CD14-positive monocyte (primary cell): ENCODE measurements around the gene WDR81. TPM values are rescaled to one million over a fixed set of nuclear protein-coding genes. Genes with fewer than 3 reads are reported as not detected.

ENCODE experiments used
- DNase-seq, 3 donors: peaks; one replicate each; pipeline ENCODE4 v3.0.0-alpha.2; 2011 to 2022
- H2AFZ ChIP-seq: 2 replicates; pipeline ENCODE4 v1.6.0; 2012; ENCODE audit warnings: mild to moderate bottlenecking, low read depth, low read length, inconsistent platforms; ENCODE audit not compliant: insufficient read depth, poor library complexity, severe bottlenecking
- H3K27ac ChIP-seq, 2 donors: 1 replicate in 1 of 2; 2 replicates in 1 of 2; pipeline ENCODE4 v1.5.1; 2012 to 2013; ENCODE audit warnings: low read length in 2 of 2, control low read depth in 1 of 2, inconsistent platforms in 1 of 2, low read depth in 1 of 2, mild to moderate bottlenecking in 1 of 2
- H3K27me3 ChIP-seq, 2 donors: one replicate each; pipeline versions ENCODE4 v1.6.0 to v1.6.1; 2011 to 2013; ENCODE audit warnings: low read length in 2 of 2; ENCODE audit not compliant: control insufficient read depth in 2 of 2, insufficient read depth in 2 of 2
- H3K36me3 ChIP-seq, 2 donors: replicated peaks in 1 of 2; 1 replicate in 1 of 2; 2 replicates in 1 of 2; pipeline versions ENCODE4 v1.5.1 to v1.6.1; 2012 to 2013; ENCODE audit warnings: low read length in 2 of 2, control low read depth in 1 of 2, inconsistent platforms in 1 of 2, mild to moderate bottlenecking in 1 of 2; ENCODE audit not compliant: insufficient read depth in 2 of 2, control insufficient read depth in 1 of 2
- H3K4me1 ChIP-seq, 2 donors: 1 replicate in 1 of 2; 2 replicates in 1 of 2; pipeline versions ENCODE4 v1.5.1 to v1.6.1; 2012 to 2013; ENCODE audit warnings: low read length in 2 of 2, control low read depth in 1 of 2, inconsistent platforms in 1 of 2, mild to moderate bottlenecking in 1 of 2, moderate library complexity in 1 of 2; ENCODE audit not compliant: insufficient read depth in 2 of 2, control insufficient read depth in 1 of 2
- H3K4me2 ChIP-seq: replicated peaks from 2 replicates; pipeline ENCODE3; 2012; ENCODE audit warnings: low read length, moderate library complexity, mild to moderate bottlenecking; ENCODE audit not compliant: poor library complexity, severe bottlenecking; ENCODE audit errors: extremely low read depth
- H3K4me3 ChIP-seq, 3 experiments: fragments of 200-600 bp in 1 of 3; sonication (generic) in 1 of 3; replicated peaks in 1 of 3; 1 replicate in 2 of 3; 2 replicates in 1 of 3; pipeline ENCODE4 v1.5.1; 2011 to 2013; ENCODE audit warnings: low read length in 3 of 3, mild to moderate bottlenecking in 3 of 3, control low read depth in 2 of 3, low read depth in 2 of 3, inconsistent platforms in 1 of 3, moderate library complexity in 1 of 3
- H3K79me2 ChIP-seq: 2 replicates; pipeline ENCODE4 v1.6.0; 2012; ENCODE audit warnings: mild to moderate bottlenecking, control low read depth, inconsistent platforms, low read length, moderate library complexity; ENCODE audit not compliant: insufficient read depth
- H3K9ac ChIP-seq: 2 replicates; pipeline ENCODE4 v1.6.0; 2017; ENCODE audit warnings: low read length, mild to moderate bottlenecking; ENCODE audit not compliant: insufficient read depth, poor library complexity, severe bottlenecking
- H3K9me3 ChIP-seq, 2 donors: replicated peaks in 1 of 2; 1 replicate in 1 of 2; 2 replicates in 1 of 2; pipeline versions ENCODE4 v1.5.1 to v1.6.1; 2012 to 2013; ENCODE audit warnings: low read length in 2 of 2, control low read depth in 1 of 2; ENCODE audit not compliant: control insufficient read depth in 1 of 2, insufficient read depth in 1 of 2
- H4K20me1 ChIP-seq: 2 replicates; pipeline ENCODE4 v1.6.0; 2012; ENCODE audit warnings: mild to moderate bottlenecking, low read length, control low read depth, moderate library complexity; ENCODE audit not compliant: insufficient read depth
- H3K27ac Mint-ChIP-seq, 7 donors: one replicate each; pipeline ENCODE4 v1.8.0; 2020; ENCODE audit warnings: mild to moderate bottlenecking in 7 of 7, mixed read lengths in 7 of 7, moderate library complexity in 6 of 7, inconsistent platforms in 2 of 7
- H3K27me3 Mint-ChIP-seq, 3 donors: one replicate each; pipeline ENCODE4 v1.8.0; 2021 to 2022; ENCODE audit warnings: low read depth in 3 of 3, mild to moderate bottlenecking in 3 of 3, mixed read lengths in 3 of 3, moderate library complexity in 3 of 3, inconsistent platforms in 1 of 3
- H3K36me3 Mint-ChIP-seq, 2 donors: one replicate each; pipeline ENCODE4 v1.8.0; 2020; ENCODE audit warnings: mixed read lengths in 2 of 2, inconsistent platforms in 1 of 2, mild to moderate bottlenecking in 1 of 2
- H3K4me1 Mint-ChIP-seq: one replicate; pipeline ENCODE4 v1.8.0; 2020; ENCODE audit warnings: mild to moderate bottlenecking, mixed read lengths
- H3K4me3 Mint-ChIP-seq, 2 donors: one replicate each; pipeline ENCODE4 v1.8.0; 2020; ENCODE audit warnings: mild to moderate bottlenecking in 2 of 2, mixed read lengths in 2 of 2, moderate library complexity in 1 of 2
- H3K9me3 Mint-ChIP-seq, 7 donors: one replicate each; pipeline ENCODE4 v1.8.0; 2020 to 2022; ENCODE audit warnings: mixed read lengths in 7 of 7, mild to moderate bottlenecking in 6 of 7, moderate library complexity in 6 of 7, inconsistent platforms in 2 of 7
- WGBS: methylation state at CpG from one replicate; pipeline ENCODE4 v1.1.5; 2013; ENCODE audit warnings: missing lambda C conversion rate; ENCODE audit not compliant: insufficient coverage; 5-methylcytosine and 5-hydroxymethylcytosine counted together
- intact Hi-C, 2 donors: fragments of 100-400 bp; cut with micrococcal nuclease; formaldehyde crosslinking; loops; one replicate each; pipeline versions ENCODE4 v1.15.0 to v1.15.1; 2023
- polyA plus RNA-seq, 3 donors: library from polyadenylated mRNA; depleted of rRNA in 1 of 3; unstranded in 2 of 3; stranded (reverse) in 1 of 3; fragments of 300-500 nt in 2 of 3; fragments of >200 nt in 1 of 3; fragmentation: Illumina TruSeq in 2 of 3; gene quantifications; 1 replicate in 2 of 3; 2 replicates in 1 of 3; pipeline ENCODE4 v1.2.3, GENCODE V29; 2012 to 2021
- TF ChIP-seq, protein P1 (sequence below): fragments of 200-600 bp; IDR thresholded peaks from one replicate; pipeline ENCODE4 v1.8.0; 2022; ENCODE audit warnings: antibody characterized with exemption, mild to moderate bottlenecking

Gene WDR81
- polyA plus RNA-seq, 3 donors: 6.2 to 45.4 (median 8.8) TPM

DNA sequence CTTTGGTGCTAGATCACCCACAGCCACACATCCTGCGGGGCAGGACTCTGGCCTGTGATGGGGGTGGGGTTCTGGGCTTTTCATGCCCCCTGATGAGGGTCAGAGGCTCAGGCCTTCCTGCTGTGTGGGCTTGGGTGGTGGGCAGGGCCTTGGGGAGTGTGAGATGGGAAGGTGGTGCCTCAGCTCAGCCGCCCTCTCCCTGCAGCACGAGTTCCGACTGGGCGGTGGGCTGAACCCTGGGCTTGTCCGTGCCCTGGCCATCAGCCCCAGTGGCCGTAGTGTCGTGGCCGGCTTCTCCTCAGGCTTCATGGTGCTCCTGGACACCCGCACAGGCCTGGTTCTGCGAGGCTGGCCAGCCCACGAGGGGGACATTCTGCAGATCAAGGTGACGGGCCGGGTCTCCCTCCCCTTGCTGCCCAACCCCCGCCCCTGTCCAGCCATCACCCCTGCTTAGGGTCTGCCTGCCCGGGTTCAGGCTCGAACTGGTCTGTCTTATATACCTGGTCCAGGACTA, 11.4 kb downstream of the WDR81 start:
- Histone ChIP-seq H2AFZ (no peak overlapping the region), H3K9ac (no peak overlapping the region), H3K4me3 (no peak overlapping the region), H3K4me1 (peaks cover 0 to 22% of the 10 kb centered on the region in 2 donors), H4K20me1 (peaks cover 42% of the 10 kb centered on the region), H3K4me2 (no peak overlapping the region), H3K27me3 (no peaks in the 10 kb centered on the region), H3K27ac (peak overlapping the region in 1 of 2 donors; percentile 53), H3K36me3 (peaks cover 59 to 68% of the 10 kb centered on the region in 2 donors), H3K79me2 (no peaks in the 10 kb centered on the region), H3K9me3 (no peaks in the 10 kb centered on the region)
- TF ChIP-seq, protein P1, sequence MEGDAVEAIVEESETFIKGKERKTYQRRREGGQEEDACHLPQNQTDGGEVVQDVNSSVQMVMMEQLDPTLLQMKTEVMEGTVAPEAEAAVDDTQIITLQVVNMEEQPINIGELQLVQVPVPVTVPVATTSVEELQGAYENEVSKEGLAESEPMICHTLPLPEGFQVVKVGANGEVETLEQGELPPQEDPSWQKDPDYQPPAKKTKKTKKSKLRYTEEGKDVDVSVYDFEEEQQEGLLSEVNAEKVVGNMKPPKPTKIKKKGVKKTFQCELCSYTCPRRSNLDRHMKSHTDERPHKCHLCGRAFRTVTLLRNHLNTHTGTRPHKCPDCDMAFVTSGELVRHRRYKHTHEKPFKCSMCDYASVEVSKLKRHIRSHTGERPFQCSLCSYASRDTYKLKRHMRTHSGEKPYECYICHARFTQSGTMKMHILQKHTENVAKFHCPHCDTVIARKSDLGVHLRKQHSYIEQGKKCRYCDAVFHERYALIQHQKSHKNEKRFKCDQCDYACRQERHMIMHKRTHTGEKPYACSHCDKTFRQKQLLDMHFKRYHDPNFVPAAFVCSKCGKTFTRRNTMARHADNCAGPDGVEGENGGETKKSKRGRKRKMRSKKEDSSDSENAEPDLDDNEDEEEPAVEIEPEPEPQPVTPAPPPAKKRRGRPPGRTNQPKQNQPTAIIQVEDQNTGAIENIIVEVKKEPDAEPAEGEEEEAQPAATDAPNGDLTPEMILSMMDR: no peak
- H3K27me3 Mint-ChIP-seq: peaks cover 0 to 4% (median 1%) of the 10 kb centered on the region in 3 donors
- peak overlapping the region in 2 of 7 donors; percentile 30 to 35 for H3K27ac Mint-ChIP-seq
- intact Hi-C loops: no loop called here
- H3K9me3 Mint-ChIP-seq: peaks cover 0 to 3% (median 0%) of the 10 kb centered on the region in 7 donors
- no peak overlapping the region for H3K4me3 Mint-ChIP-seq
- WGBS: 98% methylated on average over 16 of the region's 17 CpGs
- no peak for DNase-seq
- peaks cover 50 to 66% of the 10 kb centered on the region in 2 donors for H3K36me3 Mint-ChIP-seq
- peaks cover 9% of the 10 kb centered on the region for H3K4me1 Mint-ChIP-seq

GRCh38 chr17:1736348-1737281, 12.1 kb downstream of the WDR81 start:
- peaks cover 38% of the 10 kb centered on the region for H4K20me1 ChIP-seq
- H3K27ac ChIP-seq: peak overlapping the region in 1 of 2 donors; percentile 53
- 85% methylated on average over 18 of the region's 25 CpGs for WGBS
- no peaks in the 10 kb centered on the region for H3K27me3 ChIP-seq
- no peaks in the 10 kb centered on the region for H3K79me2 ChIP-seq
- TF ChIP-seq, protein P1: no peak
- peaks cover 54 to 60% of the 10 kb centered on the region in 2 donors for H3K36me3 ChIP-seq
- Mint-ChIP-seq H3K27ac (peak overlapping the region in 5 of 7 donors; percentile 3 to 70 (median 58)), H3K9me3 (peaks cover 0 to 3% (median 0%) of the 10 kb centered on the region in 7 donors), H3K36me3 (peaks cover 48 to 59% of the 10 kb centered on the region in 2 donors), H3K27me3 (peaks cover 0 to 4% (median 1%) of the 10 kb centered on the region in 3 donors), H3K4me3 (no peak overlapping the region), H3K4me1 (peaks cover 9% of the 10 kb centered on the region)
- intact Hi-C loops: no loop called here
- H3K4me2 ChIP-seq: no peak overlapping the region
- peaks cover 0 to 22% of the 10 kb centered on the region in 2 donors for H3K4me1 ChIP-seq
- no peak overlapping the region for H2AFZ ChIP-seq
- no peaks in the 10 kb centered on the region for H3K9me3 ChIP-seq
- peak overlapping the region; percentile 15 for H3K9ac ChIP-seq
- H3K4me3 ChIP-seq: no peak overlapping the region
- DNase-seq: peak in 1 of 3 donors; percentile 27
